ENCODE data around the gene SEMA4D.

SEMA4D gene

DNA sequence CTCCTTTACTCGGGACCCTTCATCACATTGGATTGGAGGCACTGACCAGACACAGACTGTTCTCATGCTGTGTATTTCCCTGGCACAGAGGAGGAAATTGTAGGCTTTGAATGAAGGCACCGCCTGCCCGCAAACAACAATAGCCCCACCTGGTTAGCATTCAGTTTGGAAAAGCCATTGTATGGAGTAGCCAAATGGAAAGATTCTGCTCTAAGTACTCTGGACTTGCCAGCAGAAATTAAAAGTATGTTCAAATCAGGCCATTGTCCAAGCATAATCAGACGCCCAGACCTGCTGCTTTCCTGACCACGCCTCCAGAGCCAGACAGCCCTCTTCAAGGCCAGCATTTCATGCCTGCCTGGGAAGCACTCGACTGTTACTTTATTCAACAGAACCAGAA lies 8.0 kb upstream of the SEMA4D start:
- H3K4me1 ChIP-seq (ENCODE audit: insufficient read depth, low read length, severe bottlenecking): no peaks in the 10 kb centered on the region
- no peaks in the 10 kb centered on the region for H3K36me3 ChIP-seq (ENCODE audit: insufficient read depth, low read length)
- H4K20me1 ChIP-seq (ENCODE audit: insufficient read depth, low read length): no peaks in the 10 kb centered on the region
- H3K4me3 ChIP-seq (ENCODE audit: low read depth, low read length, poor library complexity, severe bottlenecking): no peak overlapping the region
- H3K27ac ChIP-seq (ENCODE audit: low read depth, low read length, poor library complexity, severe bottlenecking): no peak overlapping the region
- H3K27me3 ChIP-seq (ENCODE audit: insufficient read depth, low read length): no peaks in the 10 kb centered on the region
- no peak overlapping the region for H3K4me2 ChIP-seq (ENCODE audit: low read length)
- TF ChIP-seq CTCF (IDR thresholded peaks at IDR 0.05; ENCODE audit: low read length): no peak
- no peak for TF ChIP-seq EZH2 (IDR thresholded peaks at IDR 0.05; ENCODE audit: borderline replicate concordance, low read length)
- H3K9me3 ChIP-seq (ENCODE audit: low read length): no peaks in the 10 kb centered on the region
- H3K9ac ChIP-seq (ENCODE audit: low read length): no peak overlapping the region
- no peaks in the 10 kb centered on the region for H3K79me2 ChIP-seq (ENCODE audit: insufficient read depth, low read length)
- no peaks in the 10 kb centered on the region for H3F3A ChIP-seq (ENCODE audit: insufficient read depth, low read length)
- no peak overlapping the region for H2AFZ ChIP-seq (ENCODE audit: low read length)
- no peaks in the 10 kb centered on the region for H3K9me2 ChIP-seq (ENCODE audit: low read depth, low read length)

DNA sequence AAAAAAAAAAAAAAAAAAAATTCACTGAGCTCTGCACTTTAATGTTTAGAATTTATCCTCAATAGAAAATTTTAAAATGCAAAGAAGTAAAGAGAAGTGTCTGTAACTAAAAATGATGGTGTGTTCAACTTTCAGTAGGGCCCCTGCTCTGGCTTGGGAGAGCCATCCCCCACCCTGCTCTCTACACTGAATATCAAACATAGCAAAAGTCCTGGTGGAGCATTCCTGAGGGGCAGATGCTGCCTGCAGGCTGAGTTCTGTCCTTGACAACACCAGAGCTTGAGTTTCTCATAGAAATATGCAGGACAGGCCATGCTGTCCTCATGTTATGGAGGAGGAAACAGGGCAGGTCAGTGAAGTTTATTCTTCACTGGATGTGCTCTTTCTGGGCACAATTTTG lies 7.1 kb upstream of the SEMA4D start:
- TF ChIP-seq EZH2 (IDR thresholded peaks at IDR 0.05; ENCODE audit: borderline replicate concordance, low read length) (no peak), CTCF (IDR thresholded peaks at IDR 0.05; ENCODE audit: low read length) (no peak)
- H3K4me3 ChIP-seq (ENCODE audit: low read depth, low read length, poor library complexity, severe bottlenecking): no peak overlapping the region
- no peaks in the 10 kb centered on the region for H3K4me1 ChIP-seq (ENCODE audit: insufficient read depth, low read length, severe bottlenecking)

GRCh38 chr9:89502671-89503070 lies 4.8 kb upstream of the SEMA4D start:
- Histone ChIP-seq H3F3A (ENCODE audit: insufficient read depth, low read length) (no peaks in the 10 kb centered on the region), H3K27me3 (ENCODE audit: insufficient read depth, low read length) (no peaks in the 10 kb centered on the region), H3K27ac (ENCODE audit: low read depth, low read length, poor library complexity, severe bottlenecking) (no peak overlapping the region), H3K9me2 (ENCODE audit: low read depth, low read length) (no peaks in the 10 kb centered on the region), H3K4me3 (ENCODE audit: low read depth, low read length, poor library complexity, severe bottlenecking) (no peak overlapping the region), H3K4me2 (ENCODE audit: low read length) (no peak overlapping the region), H3K36me3 (ENCODE audit: insufficient read depth, low read length) (no peaks in the 10 kb centered on the region), H3K9me3 (ENCODE audit: low read length) (no peaks in the 10 kb centered on the region), H3K4me1 (ENCODE audit: insufficient read depth, low read length, severe bottlenecking) (no peaks in the 10 kb centered on the region), H3K79me2 (ENCODE audit: insufficient read depth, low read length) (no peaks in the 10 kb centered on the region), H3K9ac (ENCODE audit: low read length) (no peak overlapping the region), H4K20me1 (ENCODE audit: insufficient read depth, low read length) (no peaks in the 10 kb centered on the region), H2AFZ (ENCODE audit: low read length) (no peak overlapping the region)
- TF ChIP-seq CTCF (IDR thresholded peaks at IDR 0.05; ENCODE audit: low read length): no peak
- TF ChIP-seq EZH2 (IDR thresholded peaks at IDR 0.05; ENCODE audit: borderline replicate concordance, low read length): no peak

More for the DNA sequence above, 7.1 kb upstream of the SEMA4D start:
- no peaks in the 10 kb centered on the region for H3K36me3 ChIP-seq (ENCODE audit: insufficient read depth, low read length)
- no peaks in the 10 kb centered on the region for H3K9me3 ChIP-seq (ENCODE audit: low read length)
- H2AFZ ChIP-seq (ENCODE audit: low read length): no peak overlapping the region
- no peaks in the 10 kb centered on the region for H3K9me2 ChIP-seq (ENCODE audit: low read depth, low read length)
- H4K20me1 ChIP-seq (ENCODE audit: insufficient read depth, low read length): no peaks in the 10 kb centered on the region
- no peak overlapping the region for H3K4me2 ChIP-seq (ENCODE audit: low read length)
- H3K9ac ChIP-seq (ENCODE audit: low read length): no peak overlapping the region
- no peaks in the 10 kb centered on the region for H3K79me2 ChIP-seq (ENCODE audit: insufficient read depth, low read length)
- H3F3A ChIP-seq (ENCODE audit: insufficient read depth, low read length): no peaks in the 10 kb centered on the region
- no peaks in the 10 kb centered on the region for H3K27me3 ChIP-seq (ENCODE audit: insufficient read depth, low read length)
- no peak overlapping the region for H3K27ac ChIP-seq (ENCODE audit: low read depth, low read length, poor library complexity, severe bottlenecking)

Data from OCI-LY1 (cell line).